GM21576 (cell line): ENCODE measurements around the gene COL4A3.
"Not testable (repeated sequence)": the region's sequence is repeated elsewhere in the genome, so short reads cannot be mapped to it uniquely, and the experiment has no call there.

ENCODE experiments used
- ATAC-seq: cut with Tn5 transposase; IDR thresholded peaks from one replicate; pipeline ENCODE4 v1.9.1; 2021; ENCODE audit warnings: mild to moderate bottlenecking, moderate library complexity; ENCODE audit not compliant: unreplicated experiment

COL4A3 gene

GRCh38 chr2:227205701-227206100 lies 41.3 kb downstream of the COL4A3 start:
- ATAC-seq, result no peak

- ATAC-seq, result no peak
Measured at GRCh38 chr2:227206406-227206805, 42.0 kb downstream of the COL4A3 start.

DNA sequence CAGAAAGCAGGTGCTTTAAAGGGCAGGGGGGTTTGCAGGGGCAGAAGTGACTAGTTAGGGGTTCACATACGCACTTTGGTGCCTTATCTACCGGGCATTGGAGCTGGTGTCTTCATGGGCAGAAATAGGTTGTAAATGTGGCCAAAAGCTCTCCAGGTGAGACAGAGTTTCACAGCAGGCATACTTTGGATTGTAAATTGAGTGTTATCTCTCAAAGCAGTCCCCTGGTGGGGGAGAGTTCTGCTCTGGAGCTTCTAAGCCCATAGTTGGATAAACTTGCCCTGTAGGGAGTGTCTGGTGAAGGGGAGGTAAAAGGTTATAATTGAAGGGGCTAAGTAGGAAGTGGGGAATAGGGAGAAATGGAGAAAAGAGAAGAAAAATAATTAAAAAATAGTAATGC lies 43.1 kb downstream of the COL4A3 start:
- ATAC-seq, result no peak

GRCh38 chr2:227214622-227215041 lies 50.2 kb downstream of the COL4A3 start:
- ATAC-seq, result no peak

GRCh38 chr2:227219312-227220105 lies 55.1 kb downstream of the COL4A3 start:
- ATAC-seq, result no peak

- no peak for ATAC-seq
Measured at GRCh38 chr2:227221120-227221519, 56.7 kb downstream of the COL4A3 start.

DNA sequence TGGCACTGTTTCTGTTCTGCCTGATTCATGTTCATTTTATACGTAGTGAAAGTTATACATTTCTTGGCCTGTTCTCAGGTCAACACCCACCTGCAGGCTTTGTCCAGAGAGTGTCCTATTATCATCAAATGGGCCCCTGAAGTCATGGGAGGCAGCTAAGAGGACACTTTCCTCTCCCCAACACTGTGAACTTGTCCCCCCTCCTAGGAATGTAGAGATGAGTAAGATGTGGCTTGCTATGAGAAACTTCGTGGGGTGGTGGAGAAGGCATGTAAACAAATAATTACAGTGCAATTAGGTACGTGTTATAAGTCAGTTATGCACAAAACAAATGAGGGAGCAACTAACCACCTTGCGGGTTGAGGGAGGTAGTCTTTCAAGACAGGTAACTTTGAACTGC lies 57.9 kb downstream of the COL4A3 start:
- ATAC-seq, result no peak

- not testable (repeated sequence) for ATAC-seq
Measured at GRCh38 chr2:227225641-227226040, 61.2 kb downstream of the COL4A3 start.

GRCh38 chr2:227228061-227228667 lies 63.7 kb downstream of the COL4A3 start:
- no peak for ATAC-seq

DNA sequence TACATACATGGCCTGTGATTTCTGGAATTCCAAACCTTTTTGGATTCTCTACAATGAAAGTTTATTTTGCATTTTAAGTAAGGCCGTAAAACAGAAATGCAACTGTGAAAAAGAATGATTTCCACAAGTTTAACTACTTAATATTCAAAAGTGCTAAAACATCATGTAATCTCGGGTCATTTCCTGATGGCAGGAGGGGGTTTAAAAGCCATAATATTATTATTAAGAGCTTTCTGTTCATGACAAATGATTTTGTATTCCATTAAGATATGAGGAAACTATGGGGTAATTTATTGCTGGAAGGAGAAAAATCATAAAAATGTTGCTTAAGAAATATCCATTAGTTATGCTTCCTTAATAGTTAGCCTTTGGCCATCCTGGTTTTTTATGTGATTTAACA lies 65.7 kb downstream of the COL4A3 start:
- ATAC-seq, result no peak

DNA sequence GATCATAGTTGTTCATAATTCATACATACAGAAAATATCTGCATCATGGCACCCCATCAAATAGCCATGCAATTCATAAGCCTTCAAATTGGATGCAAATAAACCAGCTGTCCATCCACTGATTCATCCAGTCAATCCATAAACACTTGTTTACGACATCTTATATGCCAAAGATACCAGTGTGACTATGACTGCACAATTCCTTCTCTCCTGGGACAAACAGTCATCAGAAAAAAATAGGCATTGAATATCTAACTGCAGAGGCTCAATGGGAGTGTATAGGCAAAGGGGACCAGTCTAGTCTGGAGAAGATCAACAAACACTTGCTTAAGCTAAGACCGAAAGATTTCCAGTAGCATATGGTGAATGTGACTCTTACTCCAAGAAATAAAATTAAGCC lies 70.0 kb downstream of the COL4A3 start:
- no peak for ATAC-seq

DNA sequence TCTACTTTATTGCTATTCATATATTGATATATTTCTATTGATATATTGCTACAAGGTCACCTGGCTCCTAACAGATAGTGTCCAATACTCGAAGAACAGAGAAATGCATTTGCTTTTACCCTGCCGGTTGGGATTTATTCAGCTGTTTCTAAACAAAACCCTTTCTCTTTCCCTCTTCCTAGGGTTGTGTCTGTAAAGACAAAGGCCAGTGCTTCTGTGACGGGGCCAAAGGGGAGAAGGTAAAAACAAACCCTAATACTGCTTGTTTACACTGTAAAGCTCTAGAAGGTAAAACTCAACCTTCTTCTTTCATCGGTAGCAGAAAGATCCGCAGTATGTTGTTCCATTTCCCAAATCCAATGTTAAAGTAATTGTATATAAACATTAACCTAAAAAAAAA lies 73.4 kb downstream of the COL4A3 start:
- no peak for ATAC-seq

GRCh38 chr2:227238238-227239237 lies 74.1 kb downstream of the COL4A3 start:
- peak; percentile 71 for ATAC-seq

- no peak for ATAC-seq
Measured at GRCh38 chr2:227241005-227241404, 76.6 kb downstream of the COL4A3 start.

DNA sequence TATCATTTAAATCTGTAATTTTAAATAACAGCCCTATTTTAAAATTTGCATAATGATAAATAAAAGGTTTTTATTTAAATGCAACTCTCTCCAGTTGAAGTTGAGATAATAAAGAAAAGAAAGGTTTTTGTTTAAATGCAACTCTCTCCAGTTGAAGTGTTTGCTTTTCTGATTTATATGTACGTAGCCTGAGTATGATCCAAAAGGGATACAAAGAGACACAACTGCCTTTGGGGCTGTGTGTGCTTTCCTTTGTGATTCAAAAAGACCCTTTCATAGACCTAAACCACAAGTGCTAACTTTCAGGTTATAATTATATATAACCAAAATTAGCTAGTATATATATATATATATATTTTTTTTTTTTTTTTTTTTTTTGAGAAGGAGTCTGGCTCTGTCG lies 84.5 kb downstream of the COL4A3 start:
- no peak for ATAC-seq

GRCh38 chr2:227252831-227253230 lies 88.4 kb downstream of the COL4A3 start:
- no peak for ATAC-seq

DNA sequence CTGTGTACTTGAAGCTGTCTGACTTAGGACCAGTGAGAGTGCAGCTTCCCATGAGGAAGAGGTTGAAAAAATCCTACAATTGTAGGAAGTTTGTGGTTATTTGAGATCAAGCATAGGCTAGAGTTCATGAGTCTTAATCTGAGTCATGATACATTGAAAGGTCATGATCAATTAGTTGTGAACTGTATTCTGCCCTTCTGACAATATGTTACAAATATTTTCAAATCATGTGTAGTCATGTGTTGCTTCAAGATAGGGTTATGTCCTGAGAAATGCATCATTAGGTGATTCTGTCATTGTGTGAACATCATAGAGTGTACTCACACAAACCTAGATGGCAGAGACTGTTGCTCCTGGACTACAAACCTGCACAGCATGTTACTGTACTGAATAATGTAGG lies 92.2 kb downstream of the COL4A3 start:
- no peak for ATAC-seq

DNA sequence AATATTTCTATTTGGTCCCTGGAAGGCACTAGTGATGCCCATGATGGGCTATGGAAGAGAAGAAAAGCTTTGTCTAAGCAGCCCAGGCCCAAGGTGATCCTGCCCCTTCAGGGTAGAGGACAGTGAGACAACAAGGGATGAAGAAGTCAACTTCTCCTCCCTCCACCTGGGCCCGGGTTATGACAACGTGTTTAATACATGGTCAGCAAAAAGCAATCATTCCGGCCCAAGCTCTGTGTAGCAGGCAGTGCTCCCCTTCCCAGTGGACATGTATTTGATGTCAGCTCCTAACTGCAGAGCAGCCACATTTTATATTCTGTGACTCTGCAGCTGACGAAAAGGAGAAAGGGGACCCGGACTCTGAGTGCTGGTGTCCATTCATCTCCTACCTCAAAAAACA lies 93.4 kb downstream of the COL4A3 start:
- no peak for ATAC-seq

DNA sequence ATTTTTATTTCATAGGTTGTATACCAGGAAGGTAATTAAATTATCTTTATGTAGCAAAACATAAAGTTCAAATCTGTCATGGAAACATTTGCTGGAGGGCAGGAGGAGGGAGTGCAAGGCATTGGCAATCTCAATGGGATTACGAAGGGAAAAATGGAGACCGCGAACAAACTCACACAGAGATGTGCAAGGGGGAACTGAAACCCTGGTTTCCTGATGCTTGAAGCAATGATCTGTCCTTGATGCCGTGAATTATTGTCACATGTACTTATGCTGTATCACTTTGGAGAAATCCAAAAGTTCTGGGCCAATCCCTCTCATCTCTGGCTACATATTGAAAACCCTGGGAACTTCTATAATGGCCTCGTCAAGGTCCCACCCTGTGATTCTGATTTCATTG lies 95.6 kb downstream of the COL4A3 start:
- no peak for ATAC-seq

GRCh38 chr2:227267410-227268115 lies 103.1 kb downstream of the COL4A3 start:
- ATAC-seq, result no peak

- ATAC-seq, result no peak
Measured at GRCh38 chr2:227280895-227281294, 116.5 kb downstream of the COL4A3 start.
